SK-N-SH (cell line): ENCODE data around the gene LARP1. TPM values are rescaled to one million over a fixed set of nuclear protein-coding genes. Genes with fewer than 3 reads are reported as not detected.

Source experiments
- CTCF ChIA-PET: fragments of 300-600, 350-600 bp; formaldehyde crosslinking; extraction: SDS; loops from one replicate; lab custom pipeline; 2021; lab: Yijun Ruan, JAX
- POLR2A ChIA-PET: fragments of 350-600 bp; sonication (Branson Sonifier 250); formaldehyde crosslinking; extraction: SDS; loops from one replicate; lab custom pipeline; 2020; ENCODE audit warnings: antibody characterized with exemption, inconsistent platforms; lab: Yijun Ruan, JAX
- DNase-seq: peaks from one replicate; pipeline ENCODE4 v3.0.0; 2012
- H2AFZ ChIP-seq: fragments of 200-600 bp; sonication (generic); 2 replicates; pipeline ENCODE4 v1.8.1; 2016; ENCODE audit warnings: antibody characterized with exemption, mild to moderate bottlenecking, low read depth
- H3F3A ChIP-seq: fragments of 200-600 bp; sonication (generic); replicated peaks from 2 replicates; pipeline ENCODE3; 2016; ENCODE audit warnings: antibody characterized with exemption, mild to moderate bottlenecking; ENCODE audit not compliant: insufficient read depth
- H3K27ac ChIP-seq, 2 experiments: fragments of 200-500 bp in 1 of 2; fragments of 200-600 bp in 1 of 2; sonication (Bioruptor generic) in 1 of 2; sonication (generic), shearing (Covaris generic) in 1 of 2; 2 replicates each; pipeline versions ENCODE4 v1.5.1 to v1.6.1; 2014 to 2016; ENCODE audit warnings: low read depth in 2 of 2, inconsistent platforms in 1 of 2, low read length in 1 of 2, mild to moderate bottlenecking in 1 of 2, mixed read lengths in 1 of 2
- H3K27me3 ChIP-seq: fragments of 200-600 bp; sonication (generic), shearing (Covaris generic); 2 replicates; pipeline ENCODE4 v1.6.1; 2016; ENCODE audit warnings: mixed run types; ENCODE audit not compliant: insufficient read depth
- H3K36me3 ChIP-seq, 2 experiments: fragments of 200-500 bp in 1 of 2; fragments of 200-600 bp in 1 of 2; sonication (Bioruptor generic) in 1 of 2; sonication (generic) in 1 of 2; replicated peaks in 1 of 2; 2 replicates each; pipeline versions ENCODE3 to v1.5.1; 2014 to 2016; ENCODE audit warnings: low read length in 1 of 2, mild to moderate bottlenecking in 1 of 2; ENCODE audit not compliant: insufficient read depth in 2 of 2, control insufficient read depth in 1 of 2
- H3K4me1 ChIP-seq, 2 experiments: fragments of 200-500 bp in 1 of 2; fragments of 200-600 bp in 1 of 2; sonication (Bioruptor generic) in 1 of 2; sonication (generic), shearing (Covaris generic) in 1 of 2; 2 replicates each; pipeline versions ENCODE4 v1.5.1 to v1.6.1; 2014 to 2016; ENCODE audit warnings: low read depth in 1 of 2, low read length in 1 of 2, mixed run types in 1 of 2; ENCODE audit not compliant: insufficient read depth in 2 of 2, control insufficient read depth in 1 of 2
- H3K4me2 ChIP-seq: fragments of 200-600 bp; sonication (generic), shearing (Covaris generic); 2 replicates; pipeline ENCODE4 v1.6.1; 2017; ENCODE audit warnings: mixed run types
- H3K4me3 ChIP-seq, 2 experiments: fragments of 200-500 bp in 1 of 2; fragments of 200-600 bp in 1 of 2; sonication (Bioruptor generic) in 1 of 2; sonication (generic), shearing (Covaris generic) in 1 of 2; 2 replicates each; pipeline versions ENCODE4 v1.5.1 to v1.8.1; 2014 to 2016; ENCODE audit warnings: low read depth in 2 of 2, inconsistent platforms in 1 of 2, low read length in 1 of 2, mild to moderate bottlenecking in 1 of 2, mixed read lengths in 1 of 2, moderate library complexity in 1 of 2
- H3K79me2 ChIP-seq: fragments of 200-600 bp; sonication (generic); 2 replicates; pipeline ENCODE4 v1.8.1; 2017; ENCODE audit warnings: mild to moderate bottlenecking; ENCODE audit not compliant: insufficient read depth
- H3K9ac ChIP-seq: fragments of 200-600 bp; sonication (generic); 2 replicates; pipeline ENCODE4 v1.6.1; 2017; ENCODE audit warnings: mixed run types
- H3K9me2 ChIP-seq: fragments of 200-600 bp; sonication (generic); 2 replicates; pipeline ENCODE4 v1.6.1; 2017; ENCODE audit warnings: mixed run types
- H3K9me3 ChIP-seq: fragments of 200-600 bp; sonication (generic); 2 replicates; pipeline ENCODE4 v1.6.1; 2017; ENCODE audit warnings: mixed run types, mild to moderate bottlenecking, moderate library complexity
- H4K20me1 ChIP-seq: fragments of 200-600 bp; sonication (generic); 2 replicates; pipeline ENCODE4 v1.6.1; 2017; ENCODE audit warnings: mild to moderate bottlenecking, mixed run types; ENCODE audit not compliant: insufficient read depth
- CHD2 ChIP-seq: fragments of 150-350 bp; IDR thresholded peaks from 2 replicates; pipeline ENCODE4 v1.6.1; 2018; ENCODE audit warnings: low read length; ENCODE audit not compliant: partially characterized antibody
- ELF1 ChIP-seq: IDR thresholded peaks from 2 replicates; pipeline ENCODE4 v1.4.0; 2012
- EZH2phosphoT487 ChIP-seq: fragments of 200-600 bp; sonication (generic); IDR thresholded peaks from 2 replicates; pipeline ENCODE4 v1.6.1; 2017; ENCODE audit warnings: low read depth, mixed run types, mild to moderate bottlenecking, antibody characterized with exemption, moderate library complexity, borderline replicate concordance
- FOSL2 ChIP-seq: IDR thresholded peaks from 2 replicates; pipeline ENCODE4 v1.4.0; 2012; ENCODE audit warnings: low read depth, mild to moderate bottlenecking, moderate library complexity, borderline replicate concordance
- FOXM1 ChIP-seq: IDR thresholded peaks from 2 replicates; pipeline ENCODE4 v1.4.0; 2012; ENCODE audit warnings: low read depth, mild to moderate bottlenecking
- GABPA ChIP-seq: IDR thresholded peaks from 2 replicates; pipeline ENCODE4 v1.4.0; 2012; ENCODE audit warnings: low read depth, mild to moderate bottlenecking
- GATA2 ChIP-seq: sonication (generic); formaldehyde crosslinking; IDR thresholded peaks from 2 replicates; pipeline ENCODE4 v1.5.0; 2020; ENCODE audit warnings: mild to moderate bottlenecking, missing genetic modification reagents
- PBX3 ChIP-seq: IDR thresholded peaks from 2 replicates; pipeline ENCODE4; 2012
- SMC3 ChIP-seq: IDR thresholded peaks from 2 replicates; pipeline ENCODE4 v1.6.1; 2012; ENCODE audit warnings: low read depth, low read length, improper control_type of control experiment
- USF2 ChIP-seq: fragments of 150-350 bp; IDR thresholded peaks from 2 replicates; pipeline ENCODE4 v1.6.1; 2017; ENCODE audit warnings: antibody characterized with exemption, low read length, low read depth, borderline replicate concordance
- YY1 ChIP-seq: IDR thresholded peaks from 2 replicates; pipeline ENCODE4 v1.4.0; 2012; ENCODE audit warnings: low read depth, mild to moderate bottlenecking
- ZBTB33 ChIP-seq: IDR thresholded peaks from 2 replicates; pipeline ENCODE4 v1.4.0; 2012; ENCODE audit warnings: low read depth, borderline replicate concordance
- WGBS: methylation state at CpG from one replicate; pipeline ENCODE4 v1.1.6; 2017; ENCODE audit warnings: low lambda C conversion rate; 5-methylcytosine and 5-hydroxymethylcytosine counted together
- polyA plus RNA-seq, 3 experiments: library from polyadenylated mRNA; depleted of rRNA; stranded (reverse); fragments of >200 nt; gene quantifications; 2 replicates each; pipeline ENCODE4 v1.2.3, GENCODE V29; 2012
- TF ChIP-seq, protein P1 (sequence below): IDR thresholded peaks from 2 replicates; pipeline ENCODE4 v1.6.1; 2012; ENCODE audit warnings: mild to moderate bottlenecking, low read depth, low read length, moderate library complexity
- TF ChIP-seq, protein P2 (sequence below): fragments of 150-350 bp; IDR thresholded peaks from 2 replicates; pipeline ENCODE4 v1.6.1; 2016; ENCODE audit warnings: mild to moderate bottlenecking, low read depth, low read length

LARP1 gene
- polyA plus RNA-seq, 1 of the 3 experiments (the other 2 are of a cell fraction), result 57.4 TPM

DNA sequence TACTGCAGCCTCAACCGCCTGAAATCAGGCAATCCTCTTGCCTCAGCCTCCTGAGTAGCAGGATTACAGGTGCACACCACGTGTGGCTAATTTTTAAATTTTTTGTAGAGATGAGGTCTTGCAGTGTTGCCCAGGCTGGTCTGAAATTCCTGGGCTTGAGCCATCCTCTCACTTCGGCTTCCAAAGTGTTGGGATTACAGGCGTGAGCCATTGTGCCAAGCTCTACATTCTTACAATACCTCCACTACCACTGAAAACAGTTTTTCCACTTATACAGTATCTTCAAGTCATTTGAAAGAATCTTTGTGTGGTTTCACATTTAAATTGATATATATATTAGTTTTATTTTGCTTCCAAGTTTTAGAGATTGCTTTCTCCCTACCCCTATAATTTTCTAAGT lies 42.6 kb downstream of the LARP1 start:
- Histone ChIP-seq H3K4me2 (no peak overlapping the region), H3K4me3 (no peak overlapping the region), H3K9ac (no peak overlapping the region), H3K4me1 (peaks cover 0 to 8% of the 10 kb centered on the region in 2 experiments; a peak in 2 of 4 replicates), H4K20me1 (peaks cover 15% of the 10 kb centered on the region; the same call in 1 of the 2 replicates), H3K36me3 (peaks cover 82 to 85% of the 10 kb centered on the region in 2 experiments), H3K27me3 (no peaks in the 10 kb centered on the region), H3F3A (no peaks in the 10 kb centered on the region), H3K9me2 (no peaks in the 10 kb centered on the region), H2AFZ (no peak overlapping the region), H3K9me3 (no peaks in the 10 kb centered on the region), H3K27ac (no peak overlapping the region), H3K79me2 (peaks cover 57% of the 10 kb centered on the region; the same call in 1 of the 2 replicates)
- DNase-seq, result no peak
- POLR2A ChIA-PET, result no interaction called here
- TF ChIP-seq ZBTB33 (no peak), ELF1 (no peak), YY1 (no peak)
- WGBS, result 90% methylated on average over 4 of the region's 4 CpGs
- CTCF ChIA-PET, result no interaction called here

DNA sequence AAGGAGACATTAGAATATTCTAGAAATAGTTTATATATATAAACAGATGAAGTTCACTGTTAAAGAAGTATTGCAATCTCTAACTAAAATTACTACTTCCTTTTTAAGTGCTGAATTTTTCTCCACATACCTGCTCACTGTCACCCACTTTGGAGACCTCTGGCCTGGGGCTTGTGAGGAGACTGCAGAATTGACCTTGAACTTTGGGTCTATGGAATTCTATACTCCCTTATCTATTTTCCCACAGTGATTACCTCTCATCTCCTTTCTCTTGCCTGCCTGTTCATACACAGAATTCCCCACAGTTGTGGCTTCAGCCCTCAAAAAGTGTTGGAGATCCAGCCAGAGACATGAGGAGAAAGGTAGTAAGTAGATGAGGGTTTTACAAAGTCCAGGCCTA lies 45.4 kb downstream of the LARP1 start:
- Histone ChIP-seq H3K4me1 (no peaks in the 10 kb centered on the region), H3K4me2 (no peak overlapping the region), H3F3A (peaks cover 6% of the 10 kb centered on the region), H3K9me3 (no peaks in the 10 kb centered on the region), H3K4me3 (no peak overlapping the region), H3K9ac (no peak overlapping the region), H2AFZ (no peak overlapping the region), H3K27me3 (no peaks in the 10 kb centered on the region), H3K79me2 (peaks cover 51% of the 10 kb centered on the region), H3K27ac (peak overlapping the region in 1 of 2 experiments; percentile 24; a peak in 1 of 4 replicates), H3K9me2 (no peaks in the 10 kb centered on the region), H4K20me1 (peaks cover 12% of the 10 kb centered on the region; the same call in 1 of the 2 replicates), H3K36me3 (peaks cover 82 to 89% of the 10 kb centered on the region in 2 experiments)
- ChIA-PET CTCF (no interaction called here), POLR2A (interaction anchor here (1.0 kb wide), 1 partner anchor 58 kb away, joined by 3 read pairs; the partner anchor contains the start of gene CNOT8)
- DNase-seq, result no peak
- TF ChIP-seq ELF1, result no peak
- TF ChIP-seq, protein P1, sequence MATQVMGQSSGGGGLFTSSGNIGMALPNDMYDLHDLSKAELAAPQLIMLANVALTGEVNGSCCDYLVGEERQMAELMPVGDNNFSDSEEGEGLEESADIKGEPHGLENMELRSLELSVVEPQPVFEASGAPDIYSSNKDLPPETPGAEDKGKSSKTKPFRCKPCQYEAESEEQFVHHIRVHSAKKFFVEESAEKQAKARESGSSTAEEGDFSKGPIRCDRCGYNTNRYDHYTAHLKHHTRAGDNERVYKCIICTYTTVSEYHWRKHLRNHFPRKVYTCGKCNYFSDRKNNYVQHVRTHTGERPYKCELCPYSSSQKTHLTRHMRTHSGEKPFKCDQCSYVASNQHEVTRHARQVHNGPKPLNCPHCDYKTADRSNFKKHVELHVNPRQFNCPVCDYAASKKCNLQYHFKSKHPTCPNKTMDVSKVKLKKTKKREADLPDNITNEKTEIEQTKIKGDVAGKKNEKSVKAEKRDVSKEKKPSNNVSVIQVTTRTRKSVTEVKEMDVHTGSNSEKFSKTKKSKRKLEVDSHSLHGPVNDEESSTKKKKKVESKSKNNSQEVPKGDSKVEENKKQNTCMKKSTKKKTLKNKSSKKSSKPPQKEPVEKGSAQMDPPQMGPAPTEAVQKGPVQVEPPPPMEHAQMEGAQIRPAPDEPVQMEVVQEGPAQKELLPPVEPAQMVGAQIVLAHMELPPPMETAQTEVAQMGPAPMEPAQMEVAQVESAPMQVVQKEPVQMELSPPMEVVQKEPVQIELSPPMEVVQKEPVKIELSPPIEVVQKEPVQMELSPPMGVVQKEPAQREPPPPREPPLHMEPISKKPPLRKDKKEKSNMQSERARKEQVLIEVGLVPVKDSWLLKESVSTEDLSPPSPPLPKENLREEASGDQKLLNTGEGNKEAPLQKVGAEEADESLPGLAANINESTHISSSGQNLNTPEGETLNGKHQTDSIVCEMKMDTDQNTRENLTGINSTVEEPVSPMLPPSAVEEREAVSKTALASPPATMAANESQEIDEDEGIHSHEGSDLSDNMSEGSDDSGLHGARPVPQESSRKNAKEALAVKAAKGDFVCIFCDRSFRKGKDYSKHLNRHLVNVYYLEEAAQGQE, result no peak
- no peak for TF ChIP-seq CHD2
- no peak for TF ChIP-seq FOSL2
- TF ChIP-seq SMC3, result no peak
- no peak for TF ChIP-seq GATA2 (CRISPR knock-in tag)
- no peak for TF ChIP-seq USF2
- no peak for TF ChIP-seq PBX3
- no peak for TF ChIP-seq EZH2phosphoT487
- no peak for TF ChIP-seq FOXM1
- no peak for TF ChIP-seq GABPA
- no peak for TF ChIP-seq YY1
- TF ChIP-seq ZBTB33, result no peak
- TF ChIP-seq, protein P2, sequence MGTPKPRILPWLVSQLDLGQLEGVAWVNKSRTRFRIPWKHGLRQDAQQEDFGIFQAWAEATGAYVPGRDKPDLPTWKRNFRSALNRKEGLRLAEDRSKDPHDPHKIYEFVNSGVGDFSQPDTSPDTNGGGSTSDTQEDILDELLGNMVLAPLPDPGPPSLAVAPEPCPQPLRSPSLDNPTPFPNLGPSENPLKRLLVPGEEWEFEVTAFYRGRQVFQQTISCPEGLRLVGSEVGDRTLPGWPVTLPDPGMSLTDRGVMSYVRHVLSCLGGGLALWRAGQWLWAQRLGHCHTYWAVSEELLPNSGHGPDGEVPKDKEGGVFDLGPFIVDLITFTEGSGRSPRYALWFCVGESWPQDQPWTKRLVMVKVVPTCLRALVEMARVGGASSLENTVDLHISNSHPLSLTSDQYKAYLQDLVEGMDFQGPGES, result no peak
